ENCODE measurements around the gene KAT2A. TPM values are rescaled to one million over a fixed set of nuclear protein-coding genes. Genes with fewer than 3 reads are reported as not detected.

The KAT2A gene
- total RNA-seq, 1 experiment from 2014 or later: 43.5 TPM

- Mint-ChIP-seq H3K36me3 (ENCODE audit: insufficient read depth in 1 of 3, low read depth in 3 of 3) (no peaks in the 10 kb centered on the region), H3K4me3 (no peak overlapping the region)
These were observed 34.0 kb downstream of the KAT2A start for GRCh38 chr17:42087042-42087701.

More at GRCh38 chr17:42087042-42087701, 34.0 kb downstream of the KAT2A start:
- Histone ChIP-seq H3K27ac (ENCODE audit: insufficient read length, low read depth, low read length) (no peak overlapping the region), H3K9me3 (ENCODE audit: control insufficient read depth, low read depth, low read length) (no peaks in the 10 kb centered on the region), H3K4ac (ENCODE audit: low read depth, low read length) (no peak overlapping the region), H3K79me1 (ENCODE audit: insufficient read depth, low read depth, low read length, poor library complexity, severe bottlenecking) (no peaks in the 10 kb centered on the region), H3K27me3 (ENCODE audit: insufficient read depth, low read length) (no peaks in the 10 kb centered on the region), H4K5ac (ENCODE audit: insufficient read length, low read depth, low read length) (no peak overlapping the region), H3K4me1 (ENCODE audit: insufficient read depth, low read length) (no peaks in the 10 kb centered on the region), H4K91ac (ENCODE audit: insufficient read length, low read depth, low read length) (no peak overlapping the region), H3K56ac (ENCODE audit: insufficient read length, low read depth, low read length) (no peak overlapping the region), H4K8ac (replicated peaks; ENCODE audit: insufficient read length, low read depth, low read length) (no peak overlapping the region), H2AK5ac (ENCODE audit: insufficient read length, low read length) (no peak overlapping the region), H2BK20ac (ENCODE audit: low read depth, low read length, poor library complexity, severe bottlenecking) (no peak overlapping the region), H2BK5ac (ENCODE audit: insufficient read length, low read length) (no peak overlapping the region), H3T11ph (ENCODE audit: low read length) (no peak overlapping the region), H3K14ac (ENCODE audit: insufficient read depth, low read length) (no peak overlapping the region), H3K79me2 (ENCODE audit: insufficient read depth, low read length) (no peaks in the 10 kb centered on the region), H4K20me1 (ENCODE audit: control insufficient read depth, insufficient read depth, insufficient read length) (no peaks in the 10 kb centered on the region), H3K9ac (ENCODE audit: extremely low read depth, insufficient read length, low read length) (no peak overlapping the region), H2BK15ac (ENCODE audit: low read depth, low read length) (no peak overlapping the region), H3K4me2 (ENCODE audit: insufficient read depth, insufficient read length, low read length) (no peak overlapping the region), H3K18ac (ENCODE audit: insufficient read length, low read depth, low read length) (no peak overlapping the region), H3K23ac (ENCODE audit: insufficient read length, low read depth, low read length) (no peak overlapping the region), H3K23me2 (ENCODE audit: insufficient read length, low read depth, low read length, poor library complexity, severe bottlenecking) (no peaks in the 10 kb centered on the region), H2BK12ac (ENCODE audit: insufficient read length, low read depth, low read length) (no peak overlapping the region), H2BK120ac (ENCODE audit: low read depth, low read length, poor library complexity, severe bottlenecking) (no peak overlapping the region), H2AFZ (ENCODE audit: low read length) (no peak overlapping the region)
- TF ChIP-seq CTCF (conservative IDR thresholded peaks at IDR 0.05): no peak
- no peak for DNase-seq
- H3K4me1 Mint-ChIP-seq: peaks cover 3 to 19% of the 10 kb centered on the region in 2 experiments; a peak in 3 of 4 replicates
- no peak overlapping the region for H3K27ac Mint-ChIP-seq
- H3K27me3 Mint-ChIP-seq (ENCODE audit: low read depth): peaks cover 6% of the 10 kb centered on the region
- H3K9me3 Mint-ChIP-seq: no peaks in the 10 kb centered on the region
- WGBS (ENCODE audit: extremely low coverage, insufficient read length, low lambda C conversion rate): no CpG with 5 or more reads among the region's 7 CpGs
